ENCODE data around the gene CNKSR2. TPM values are rescaled to one million over a fixed set of nuclear protein-coding genes. Genes with fewer than 3 reads are reported as not detected.

The CNKSR2 gene
- total RNA-seq, 1 experiment from 2014 or later, result 52.9 TPM

- no peak overlapping the region for H3K4me3 Mint-ChIP-seq
- DNase-seq, result no peak
- Histone ChIP-seq H3K9me3 (ENCODE audit: control insufficient read depth, low read depth, low read length) (peaks cover 26% of the 10 kb centered on the region), H3K27ac (ENCODE audit: insufficient read length, low read depth, low read length) (no peak overlapping the region), H2AK5ac (ENCODE audit: insufficient read length, low read length) (no peak overlapping the region), H3K79me2 (ENCODE audit: insufficient read depth, low read length) (no peaks in the 10 kb centered on the region), H3T11ph (ENCODE audit: low read length) (no peak overlapping the region), H2BK20ac (ENCODE audit: low read depth, low read length, poor library complexity, severe bottlenecking) (no peak overlapping the region), H2BK5ac (ENCODE audit: insufficient read length, low read length) (no peak overlapping the region), H3K4me2 (ENCODE audit: insufficient read depth, insufficient read length, low read length) (no peak overlapping the region), H3K79me1 (ENCODE audit: insufficient read depth, low read depth, low read length, poor library complexity, severe bottlenecking) (no peaks in the 10 kb centered on the region), H2BK12ac (ENCODE audit: insufficient read length, low read depth, low read length) (no peak overlapping the region), H4K91ac (ENCODE audit: insufficient read length, low read depth, low read length) (no peak overlapping the region), H4K20me1 (ENCODE audit: control insufficient read depth, insufficient read depth, insufficient read length) (no peaks in the 10 kb centered on the region), H3K18ac (ENCODE audit: insufficient read length, low read depth, low read length) (no peak overlapping the region), H3K4me1 (ENCODE audit: insufficient read depth, low read length) (no peaks in the 10 kb centered on the region), H2BK120ac (ENCODE audit: low read depth, low read length, poor library complexity, severe bottlenecking) (no peak overlapping the region), H3K4ac (ENCODE audit: low read depth, low read length) (no peak overlapping the region), H3K14ac (ENCODE audit: insufficient read depth, low read length) (no peak overlapping the region), H3K9ac (ENCODE audit: extremely low read depth, insufficient read length, low read length) (no peak overlapping the region), H2AFZ (ENCODE audit: low read length) (no peak overlapping the region), H3K23me2 (ENCODE audit: insufficient read length, low read depth, low read length, poor library complexity, severe bottlenecking) (no peaks in the 10 kb centered on the region), H3K23ac (ENCODE audit: insufficient read length, low read depth, low read length) (no peak overlapping the region), H4K5ac (ENCODE audit: insufficient read length, low read depth, low read length) (no peak overlapping the region), H2BK15ac (ENCODE audit: low read depth, low read length) (no peak overlapping the region), H3K27me3 (ENCODE audit: insufficient read depth, low read length) (no peaks in the 10 kb centered on the region), H4K8ac (replicated peaks; ENCODE audit: insufficient read length, low read depth, low read length) (no peak overlapping the region), H3K56ac (ENCODE audit: insufficient read length, low read depth, low read length) (no peak overlapping the region)
- no peaks in the 10 kb centered on the region for H3K27me3 Mint-ChIP-seq (ENCODE audit: low read depth)
- peaks cover 0 to 22% of the 10 kb centered on the region in 2 experiments; a peak in 2 of 5 replicates for H3K9me3 Mint-ChIP-seq
- WGBS (ENCODE audit: extremely low coverage, insufficient read length, low lambda C conversion rate), result no CpG with 5 or more reads among the region's 2 CpGs
- no peak for TF ChIP-seq CTCF (conservative IDR thresholded peaks at IDR 0.05)
- no peak overlapping the region for H3K27ac Mint-ChIP-seq
- peaks cover 13 to 14% of the 10 kb centered on the region in 2 experiments for H3K4me1 Mint-ChIP-seq
- H3K36me3 Mint-ChIP-seq (ENCODE audit: insufficient read depth in 1 of 3, low read depth in 3 of 3), result no peaks in the 10 kb centered on the region
Observed at GRCh38 chrX:21675931-21676330, 301.7 kb downstream of the CNKSR2 start.
